ENCODE data around the gene TPH2.

DNA sequence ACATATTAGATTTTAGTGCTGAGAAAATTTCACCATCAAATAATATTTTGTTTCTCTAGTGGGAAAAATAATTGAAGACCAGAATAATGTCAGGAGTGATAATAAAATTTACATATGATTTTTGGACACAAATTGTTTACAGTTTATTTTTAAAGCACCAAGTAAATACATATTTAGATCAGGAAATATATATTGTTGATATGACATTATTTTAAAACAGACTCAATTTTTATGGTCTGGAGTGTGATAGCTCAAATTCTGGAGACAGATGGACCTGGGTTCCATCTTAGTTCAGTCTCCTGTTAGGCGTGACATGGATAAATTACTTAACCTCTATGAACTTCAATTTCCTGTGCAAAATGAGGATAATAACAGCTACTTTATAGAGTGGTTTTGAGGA is 135.4 kb downstream of the TPH2 start:
- no peak for TF ChIP-seq ZSCAN30 (CRISPR knock-in tag; IDR thresholded peaks at IDR 0.05)
- TF ChIP-seq HBP1 (CRISPR knock-in tag; IDR thresholded peaks at IDR 0.05; ENCODE audit: low read depth): no peak
- TF ChIP-seq TOPORS (CRISPR knock-in tag; IDR thresholded peaks at IDR 0.05): no peak
- no peak for TF ChIP-seq POLR2A (IDR thresholded peaks at IDR 0.05; ENCODE audit: insufficient read depth in 1 of 2, low read depth in 2 of 2, low read length in 2 of 2)
- no peak for TF ChIP-seq ETV5 (CRISPR knock-in tag; IDR thresholded peaks at IDR 0.05; ENCODE audit: borderline replicate concordance)
- no peak for TF ChIP-seq ZNF746 (CRISPR knock-in tag; IDR thresholded peaks at IDR 0.05)
- TF ChIP-seq ZFP36 (IDR thresholded peaks at IDR 0.05; ENCODE audit: borderline replicate concordance, low read depth, low read length, partially characterized antibody): no peak
- TF ChIP-seq HMG20B (CRISPR knock-in tag; conservative IDR thresholded peaks at IDR 0.05): no peak
- TF ChIP-seq, protein P1, sequence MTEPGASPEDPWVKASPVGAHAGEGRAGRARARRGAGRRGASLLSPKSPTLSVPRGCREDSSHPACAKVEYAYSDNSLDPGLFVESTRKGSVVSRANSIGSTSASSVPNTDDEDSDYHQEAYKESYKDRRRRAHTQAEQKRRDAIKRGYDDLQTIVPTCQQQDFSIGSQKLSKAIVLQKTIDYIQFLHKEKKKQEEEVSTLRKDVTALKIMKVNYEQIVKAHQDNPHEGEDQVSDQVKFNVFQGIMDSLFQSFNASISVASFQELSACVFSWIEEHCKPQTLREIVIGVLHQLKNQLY (CRISPR knock-in tag; IDR thresholded peaks at IDR 0.05): no peak
- no peak for TF ChIP-seq RFX5 (IDR thresholded peaks at IDR 0.05; ENCODE audit: low read depth, low read length)
- TF ChIP-seq ARHGAP35 (CRISPR knock-in tag; IDR thresholded peaks at IDR 0.05; ENCODE audit: borderline replicate concordance): no peak
- TF ChIP-seq U2AF1 (optimal IDR thresholded peaks at IDR 0.05; ENCODE audit: low read depth, low read length): no peak

Data from HepG2 (cell line).